HG03442 (cell line): ENCODE data around the gene RUFY3.
"Not testable (repeated sequence)": the region's sequence is repeated elsewhere in the genome, so short reads cannot be mapped to it uniquely, and the experiment has no call there.

Source experiments
- ATAC-seq: cut with Tn5 transposase; IDR thresholded peaks from one replicate; pipeline ENCODE4 v1.9.1; 2021; ENCODE audit warnings: mild to moderate bottlenecking, moderate library complexity; ENCODE audit not compliant: unreplicated experiment

RUFY3 gene

DNA sequence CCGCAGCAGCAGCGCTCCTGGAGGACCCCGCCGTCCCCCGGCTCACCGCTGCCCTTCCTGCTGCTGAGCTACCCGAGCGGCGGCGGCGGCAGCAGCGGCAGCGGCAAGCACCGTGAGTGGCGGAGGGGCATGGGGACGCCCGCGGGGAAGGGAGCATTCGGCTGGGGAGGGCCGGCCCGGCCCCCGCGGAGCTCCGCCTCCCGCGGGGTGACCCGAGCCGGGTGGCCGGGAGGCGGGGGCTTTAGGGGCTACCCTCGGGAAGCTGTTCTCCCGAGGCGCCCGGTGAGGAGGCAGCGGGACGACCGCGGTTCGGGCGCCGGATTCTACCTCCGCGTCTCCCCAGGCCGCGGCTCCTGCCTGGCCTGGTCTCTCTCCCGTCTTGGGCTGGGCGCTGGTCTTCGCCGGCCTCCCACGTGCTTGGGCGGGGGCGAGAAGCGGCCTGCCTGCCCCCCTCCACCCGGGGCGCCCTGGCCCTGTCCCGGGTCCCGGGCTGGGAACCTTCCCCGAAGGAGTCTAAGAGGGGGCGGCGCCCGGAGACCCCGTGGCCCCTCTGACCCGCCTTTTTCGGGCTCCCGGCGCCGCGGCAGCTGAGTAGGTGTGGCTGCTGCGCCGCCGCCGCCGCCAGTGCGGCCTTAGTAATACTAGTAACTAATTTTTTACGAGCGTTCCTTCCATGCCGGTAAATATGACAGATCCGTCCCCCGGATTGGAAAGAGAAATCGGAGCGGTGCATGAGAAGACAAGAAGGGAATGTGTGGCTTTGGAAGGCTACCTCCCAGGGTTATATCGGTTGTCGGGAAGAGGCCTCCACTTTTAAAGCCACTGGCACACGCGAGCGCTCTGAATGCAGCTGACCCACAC is 16.4 kb upstream of the RUFY3 start:
- ATAC-seq: peak; percentile 57

DNA sequence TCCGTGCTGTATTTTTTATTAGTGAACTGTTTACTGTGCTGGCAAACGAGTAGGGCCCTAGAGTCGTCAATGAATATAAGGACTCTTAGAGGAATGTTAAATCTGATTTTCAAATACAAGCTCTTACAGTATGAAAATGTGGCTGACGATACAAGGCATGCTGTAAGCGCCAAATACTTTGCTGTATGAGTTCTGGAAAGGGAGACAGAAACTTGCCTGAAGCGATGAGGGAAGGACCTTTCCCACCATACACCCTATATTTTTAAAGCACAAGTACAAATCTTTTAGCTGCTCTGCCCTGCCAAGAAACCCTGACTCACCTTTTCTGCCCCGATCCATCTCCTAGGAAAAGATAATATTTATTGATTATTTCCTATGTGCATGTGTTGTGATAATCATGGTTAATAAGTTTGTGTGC is 15.7 kb upstream of the RUFY3 start:
- no peak for ATAC-seq

- no peak for ATAC-seq
Observed at GRCh38 chr4:70706516-70706915, 15.2 kb upstream of the RUFY3 start.

GRCh38 chr4:70709611-70710205 is 12.1 kb upstream of the RUFY3 start:
- ATAC-seq: no peak

- no peak for ATAC-seq
Observed at GRCh38 chr4:70711599-70711998, 10.2 kb upstream of the RUFY3 start.

GRCh38 chr4:70712150-70712549 is 9.6 kb upstream of the RUFY3 start:
- ATAC-seq: no peak

DNA sequence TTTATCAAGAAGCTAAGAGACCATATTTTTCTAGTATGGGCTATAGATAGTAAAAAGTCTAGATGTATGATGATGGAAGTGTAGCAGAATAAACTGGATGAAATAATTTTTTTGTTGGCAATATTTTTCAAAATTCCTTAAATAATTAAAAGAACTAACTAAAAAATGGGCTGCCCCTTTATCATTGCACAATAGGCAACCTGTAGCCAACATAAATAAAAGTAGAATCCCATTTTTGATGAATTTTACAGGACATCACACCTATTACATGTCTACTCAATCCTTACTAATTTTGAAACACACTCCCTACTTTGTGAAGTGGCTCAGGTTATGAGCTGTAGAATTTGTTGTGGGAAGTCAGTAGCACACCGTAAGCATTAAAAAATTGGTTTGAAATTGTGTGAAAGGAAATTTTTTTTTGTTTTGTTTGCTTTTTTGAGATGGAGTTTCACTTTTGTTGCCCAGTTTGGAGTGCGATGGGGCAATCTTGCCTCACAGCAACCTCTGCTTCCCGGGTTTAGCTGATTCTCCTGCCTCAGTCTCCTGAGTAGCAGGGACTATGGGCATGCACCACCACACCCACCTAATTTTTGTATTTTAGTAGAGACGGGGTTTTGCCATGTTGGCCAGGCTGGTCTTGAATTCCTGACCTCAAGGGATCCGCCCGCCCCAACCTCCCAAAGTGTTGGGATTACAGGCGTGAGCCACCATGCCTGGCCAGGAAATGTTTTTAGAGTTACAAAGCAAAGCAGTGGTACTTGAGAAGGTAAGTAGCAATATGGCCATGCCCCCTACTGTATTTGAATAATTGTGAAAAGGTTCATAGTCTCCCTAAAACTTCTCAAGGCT is 8.9 kb upstream of the RUFY3 start:
- ATAC-seq: no peak

DNA sequence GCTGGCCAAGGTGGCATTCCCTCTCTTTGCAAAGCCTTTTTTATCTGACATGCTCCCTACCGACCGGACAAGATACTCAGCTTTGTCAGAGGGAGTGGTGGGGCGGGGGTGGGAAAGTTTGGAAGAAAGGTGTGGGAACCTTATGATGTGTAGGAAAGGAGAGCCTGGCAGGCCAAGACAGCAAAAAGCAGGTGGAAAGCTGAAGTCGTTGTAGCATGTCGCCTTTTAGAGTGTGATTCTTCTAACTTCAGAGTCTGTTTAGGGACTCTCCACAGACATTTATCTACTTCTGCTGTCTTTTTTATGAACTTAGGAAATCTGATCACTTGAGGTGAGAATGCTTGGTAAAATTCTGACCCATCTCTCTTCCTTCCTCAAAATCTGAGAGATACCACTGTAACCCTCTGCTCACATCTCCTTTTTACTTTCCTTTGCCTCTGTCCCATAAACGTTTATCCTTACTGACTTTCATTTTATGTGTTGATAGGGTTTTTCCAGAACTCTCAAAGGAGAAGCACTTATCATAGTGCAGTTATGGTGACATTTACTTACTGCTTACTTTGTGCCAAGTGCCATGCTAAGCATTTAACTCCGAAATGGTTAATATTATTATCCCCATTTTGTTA is 8.2 kb upstream of the RUFY3 start:
- peak; percentile 37 for ATAC-seq

- peak; percentile 56 for ATAC-seq
Observed at GRCh38 chr4:70714079-70714887, 7.5 kb upstream of the RUFY3 start.

DNA sequence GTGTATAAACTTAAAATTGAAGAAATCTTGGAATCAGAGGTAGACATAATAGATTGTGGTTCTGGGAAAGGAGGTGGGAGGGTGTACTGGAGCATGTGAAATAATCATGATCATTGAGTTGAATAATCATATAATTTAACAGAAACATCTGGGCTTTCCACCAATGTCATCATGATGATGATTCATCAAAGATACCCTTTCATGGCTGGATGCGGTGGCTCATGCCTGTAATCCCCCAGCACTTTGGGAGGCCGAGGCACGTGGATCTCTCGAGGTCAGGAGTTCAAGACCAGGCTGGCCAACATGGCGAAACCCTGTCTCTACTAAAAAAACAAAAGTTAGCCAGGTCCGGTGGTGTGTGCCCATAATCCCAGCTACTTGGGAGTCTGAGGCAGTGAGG is 6.7 kb upstream of the RUFY3 start:
- ATAC-seq: no peak

DNA sequence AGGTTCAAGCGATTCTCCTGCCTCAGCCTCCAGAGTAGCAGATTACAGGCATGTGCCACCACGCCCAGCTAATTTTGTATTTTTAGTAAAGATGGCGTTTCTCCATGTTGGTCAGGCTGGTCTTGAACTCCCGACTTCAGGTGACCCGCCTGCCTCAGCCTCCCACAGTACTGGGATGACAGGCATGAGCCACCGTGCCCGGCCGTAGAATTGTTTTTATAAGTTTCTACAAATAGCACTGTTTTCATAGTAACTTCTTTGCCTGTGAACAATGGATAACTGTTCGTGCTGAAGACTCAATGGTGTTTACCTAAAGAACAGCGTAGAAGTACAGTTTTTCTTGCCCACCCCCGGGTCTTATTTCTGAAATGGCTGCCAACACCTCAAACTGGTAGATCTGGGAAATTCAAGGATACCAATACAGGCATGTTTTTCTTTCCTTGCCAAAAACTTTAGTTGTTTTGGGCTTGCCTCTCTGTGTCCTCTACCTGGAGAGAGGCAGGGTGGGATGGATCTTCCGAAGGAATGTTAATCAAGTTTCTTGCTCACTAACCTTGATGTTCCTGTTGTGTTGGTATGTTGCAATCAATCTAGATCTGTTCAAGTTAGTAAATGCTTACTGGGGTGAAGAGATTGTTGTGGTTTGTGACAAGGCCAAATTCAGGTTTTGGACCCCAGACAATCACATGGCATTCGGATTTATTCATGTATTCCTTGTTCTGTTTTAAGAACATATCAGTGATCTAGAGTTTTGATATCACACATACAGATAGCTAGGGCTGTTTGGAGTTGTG is 2.8 kb upstream of the RUFY3 start:
- no peak for ATAC-seq

- ATAC-seq: no peak
Observed at GRCh38 chr4:70722199-70722791, 531 bp downstream of the RUFY3 start.

GRCh38 chr4:70724463-70724862 is 2.7 kb downstream of the RUFY3 start:
- ATAC-seq: no peak

- ATAC-seq: no peak
Observed at GRCh38 chr4:70725633-70726032, 3.9 kb downstream of the RUFY3 start.

GRCh38 chr4:70726515-70726914 is 4.8 kb downstream of the RUFY3 start:
- ATAC-seq: not testable (repeated sequence)

DNA sequence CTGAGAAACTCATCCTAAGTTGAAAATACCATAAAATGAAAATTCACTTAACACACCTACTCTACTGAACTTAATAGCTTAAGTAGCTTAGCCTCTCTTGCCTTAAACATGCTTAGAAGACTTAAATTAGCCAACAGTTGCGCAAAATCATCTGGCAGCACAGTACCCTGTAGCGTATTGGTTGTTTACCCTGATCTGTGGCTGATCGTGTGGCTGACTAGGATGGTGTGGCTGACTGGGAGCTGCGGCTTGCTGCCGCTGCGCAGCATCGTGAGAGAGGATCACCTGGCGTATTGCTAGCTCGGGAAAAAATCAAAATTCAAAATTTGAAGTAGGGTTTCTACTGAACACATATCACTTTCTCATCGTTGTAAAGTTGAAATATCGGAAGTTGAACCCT is 6.3 kb downstream of the RUFY3 start:
- no peak for ATAC-seq

DNA sequence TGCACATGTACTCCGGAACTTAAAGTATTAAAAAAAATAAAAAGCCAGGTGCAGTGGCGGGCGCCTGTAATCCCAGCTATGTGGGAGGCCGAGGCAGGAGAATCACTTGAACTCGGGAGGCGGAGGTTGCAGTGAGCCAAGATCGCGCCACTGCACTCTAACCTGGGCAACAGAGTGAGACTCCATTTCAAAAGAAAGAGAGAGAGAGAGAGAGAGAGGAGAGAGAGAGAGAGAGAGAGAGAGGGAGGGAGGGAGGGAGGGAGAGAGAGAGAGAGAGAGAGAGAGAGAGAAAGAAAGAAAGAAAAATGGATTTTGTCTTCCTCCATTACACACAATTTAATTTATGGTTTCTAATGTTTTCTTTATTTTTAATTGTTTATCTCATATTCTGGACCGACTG is 11.1 kb downstream of the RUFY3 start:
- not testable (repeated sequence) for ATAC-seq

DNA sequence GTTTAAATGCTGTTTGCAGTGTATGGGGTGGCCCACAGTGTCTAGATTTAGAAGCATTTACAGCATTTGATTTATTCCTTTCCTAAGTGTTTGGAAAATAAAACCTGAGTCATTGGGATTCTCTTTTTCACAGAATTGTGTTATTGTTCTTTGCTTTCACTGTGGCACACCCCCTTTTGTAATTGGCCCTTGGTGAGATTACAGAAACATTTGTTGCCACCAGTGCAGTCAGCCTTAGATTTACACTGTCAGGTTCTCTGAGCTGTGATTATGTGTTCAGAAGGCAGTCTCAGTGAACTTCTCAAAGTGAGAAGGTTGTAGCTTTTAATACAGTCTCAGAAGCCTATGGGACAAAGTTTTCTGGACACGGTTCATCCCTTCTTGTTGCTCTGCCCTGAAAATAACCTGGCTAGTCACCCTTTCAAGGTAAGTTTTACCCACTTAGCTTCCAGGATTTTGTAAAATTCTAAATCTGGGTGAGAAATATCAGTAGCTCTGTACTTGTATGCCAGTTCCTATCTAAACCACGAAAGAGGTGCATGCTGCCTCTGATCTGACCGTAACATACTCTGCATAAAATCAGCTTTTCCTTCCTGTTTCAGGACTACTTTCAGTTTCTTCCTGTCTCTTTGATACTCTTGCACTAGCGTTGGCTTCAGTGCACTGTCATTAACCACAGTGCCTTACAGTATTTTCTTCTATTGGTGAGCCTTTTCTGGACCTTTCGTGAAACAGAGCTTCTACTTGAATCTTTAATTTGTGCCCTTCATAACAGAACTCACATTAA is 12.6 kb downstream of the RUFY3 start:
- peak; percentile 89 for ATAC-seq
